K562 (cell line): Measurements from ENCODE around the gene SCUBE1. TPM values are rescaled to one million over a fixed set of nuclear protein-coding genes. Genes with fewer than 3 reads are reported as not detected.

ENCODE experiments used
- CLOCK ChIP-seq: fragments of 250-450 bp; sonication (Bioruptor Pico); IDR thresholded peaks from 2 replicates; pipeline ENCODE4 v1.4.0; 2020; ENCODE audit warnings: mild to moderate bottlenecking, moderate library complexity, borderline replicate concordance
- MEF2D ChIP-seq: conservative IDR thresholded peaks from 2 replicates; pipeline ENCODE4 v1.6.1; 2016; ENCODE audit warnings: low read depth, missing genetic modification characterization, missing compliant biosample characterization
- MGA ChIP-seq: fragments of 450-650 bp; IDR thresholded peaks from 2 replicates; pipeline ENCODE4 v1.6.1; 2016; ENCODE audit warnings: mild to moderate bottlenecking, moderate library complexity
- NFE2 ChIP-seq: IDR thresholded peaks from 2 replicates; pipeline ENCODE4 v1.6.1; 2014; ENCODE audit warnings: antibody characterized with exemption, low read depth
- SFPQ ChIP-seq: fragments of 200-400 bp; formaldehyde crosslinking; IDR thresholded peaks from 2 replicates; pipeline ENCODE4 v1.6.1; 2017; ENCODE audit warnings: mild to moderate bottlenecking, low read depth, low read length, moderate library complexity
- ZBTB26 ChIP-seq: fragments of 450-650 bp; formaldehyde crosslinking; IDR thresholded peaks from 2 replicates; pipeline ENCODE4 v1.4.0; 2022; ENCODE audit warnings: missing genetic modification characterization
- ZNF696 ChIP-seq: fragments of 250-450 bp; sonication (Bioruptor Pico); conservative IDR thresholded peaks from 2 replicates; pipeline ENCODE4 v1.4.0; 2020; ENCODE audit warnings: mild to moderate bottlenecking, moderate library complexity
- polyA plus RNA-seq, 8 experiments: library from polyadenylated mRNA; depleted of rRNA in 4 of 8; stranded (reverse) in 5 of 8; unstranded in 3 of 8; fragments of >200 nt; fragmentation: Nextera tagmentation in 2 of 8; fragmentation: Illumina TruSeq in 1 of 8; extraction: Ambion mirVana in 2 of 8; extraction: Trizol in 1 of 8; gene quantifications; 2 replicates each; pipeline versions ENCODE4 v1.2.1 to v1.2.3, GENCODE V29; 2011 to 2014; ENCODE audit warnings: inconsistent platforms in 1 of 8, missing spikeins in 1 of 8
- total RNA-seq, 7 experiments: library from RNA; depleted of rRNA in 6 of 7; stranded (reverse); fragments of >200 nt in 6 of 7; fragmentation: Illumina TruSeq in 2 of 7; extraction: Trizol in 2 of 7; gene quantifications; 2 replicates each; pipeline versions ENCODE4 v1.2.1 to v1.2.3, GENCODE V29; 2011 to 2021; ENCODE audit warnings: low replicate concordance in 1 of 7

SCUBE1 gene
- total and polyA plus RNA-seq, 9 of the 15 experiments (the other 6 are each of a cell fraction or from before 2014, with no cell fraction given) = 0.03 to 0.47 (median 0.29) TPM; not detected in 6

GRCh38 chr22:43293259-43293654 lies 49.9 kb downstream of the SCUBE1 start (continued):
- TF ChIP-seq MGA (peak; percentile 91), SFPQ (no peak), ZBTB26 (CRISPR knock-in tag) (no peak), MEF2D (tag) (peak; percentile 63; the same call in 1 of the 2 replicates), ZNF696 (no peak), NFE2 (peak; percentile 43), CLOCK (no peak)
